GM19043 (cell line): ENCODE measurements around the gene EIF2A.

Experiments
- ATAC-seq: cut with Tn5 transposase; IDR thresholded peaks from one replicate; pipeline ENCODE4 v1.9.1; 2021; ENCODE audit warnings: low read depth; ENCODE audit not compliant: unreplicated experiment

Gene EIF2A

DNA sequence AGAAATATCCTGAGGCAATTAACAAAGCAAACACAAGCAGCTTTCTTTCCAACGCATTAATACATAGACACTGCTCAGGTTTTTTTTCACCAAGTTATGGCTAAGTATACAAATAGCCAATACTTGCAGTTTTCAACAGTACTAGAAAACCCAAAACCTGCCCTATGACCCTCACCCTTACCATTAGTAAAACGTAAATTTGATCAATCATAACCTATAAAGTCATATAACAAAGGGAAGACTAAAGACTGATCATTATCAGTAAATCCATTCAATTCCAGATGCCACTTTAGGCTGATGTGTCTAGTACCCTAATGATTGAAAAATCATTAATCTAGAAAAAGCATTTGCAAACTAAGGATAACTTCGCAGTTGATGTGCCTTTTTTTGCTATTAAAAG lies 3.5 kb upstream of the EIF2A start:
- no peak for ATAC-seq

DNA sequence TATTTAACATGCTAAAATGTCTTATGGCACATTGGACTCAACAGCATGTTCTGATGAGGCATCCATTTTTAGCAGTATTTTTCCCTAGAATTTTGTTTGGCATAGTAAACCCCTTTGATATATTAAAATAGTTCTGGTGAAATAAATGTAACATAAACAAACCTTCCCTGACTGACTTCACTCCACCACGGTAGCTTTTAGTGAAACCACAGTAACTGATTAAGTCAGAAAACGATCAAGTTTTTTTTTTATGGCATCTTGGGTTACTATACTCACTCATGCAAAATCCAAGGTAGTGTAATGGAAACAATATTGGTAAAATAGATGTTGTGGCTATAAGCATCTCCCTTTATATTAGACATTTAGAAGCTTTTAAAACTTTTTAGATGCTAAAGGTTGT lies 3.1 kb upstream of the EIF2A start:
- ATAC-seq = no peak

- ATAC-seq = no peak
Measured at GRCh38 chr3:150544041-150544440, 2.5 kb upstream of the EIF2A start.

DNA sequence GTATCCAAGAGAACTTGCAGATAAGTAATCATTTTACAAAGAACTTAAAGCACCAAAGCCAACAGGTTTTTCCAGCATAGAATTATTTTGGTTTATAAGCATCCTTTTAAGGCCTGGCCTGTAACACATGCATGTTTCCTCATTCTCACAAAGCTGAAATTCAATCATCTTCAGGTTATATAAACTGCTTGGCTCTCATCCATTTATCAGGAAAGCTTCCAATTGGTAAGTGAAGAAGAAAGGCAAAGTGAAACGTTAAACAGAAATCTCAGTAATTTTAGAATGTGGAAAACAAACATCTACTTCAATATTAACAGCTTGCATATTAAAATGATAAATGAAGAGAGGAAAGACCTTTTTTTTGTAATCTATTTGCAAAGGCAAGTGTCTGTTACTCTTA lies 1.9 kb upstream of the EIF2A start:
- ATAC-seq = no peak

GRCh38 chr3:150545419-150546225 lies 965 bp upstream of the EIF2A start:
- no peak for ATAC-seq

- ATAC-seq = no peak
Measured at GRCh38 chr3:150547045-150547741, 606 bp downstream of the EIF2A start.

DNA sequence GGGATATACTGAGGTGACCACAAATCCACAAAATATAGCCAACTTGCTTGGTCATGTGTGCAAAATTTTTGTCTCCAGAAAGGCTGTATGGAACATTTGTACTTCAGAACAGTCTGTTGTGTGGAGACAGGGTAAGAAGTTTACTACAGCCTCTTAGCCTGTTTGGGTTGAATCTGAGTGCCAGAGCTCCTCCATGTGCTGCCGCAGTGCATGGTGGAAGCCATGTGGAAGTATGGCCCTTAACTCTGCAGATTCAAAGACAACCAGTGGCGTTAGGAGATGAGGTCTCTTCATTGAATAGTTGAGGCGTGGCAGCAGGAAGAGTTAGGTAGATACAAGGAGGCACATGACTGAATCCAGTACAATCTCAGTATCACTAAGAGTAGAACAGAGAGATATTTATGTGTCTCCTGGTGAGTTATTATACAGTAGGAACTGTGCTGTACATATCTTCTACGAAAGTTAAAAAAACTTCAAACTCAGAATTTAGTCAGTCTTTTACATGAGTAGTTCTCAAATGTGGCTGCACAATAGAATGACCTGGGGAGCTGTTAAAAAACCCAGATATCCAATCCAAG lies 9.4 kb downstream of the EIF2A start:
- ATAC-seq = no peak

DNA sequence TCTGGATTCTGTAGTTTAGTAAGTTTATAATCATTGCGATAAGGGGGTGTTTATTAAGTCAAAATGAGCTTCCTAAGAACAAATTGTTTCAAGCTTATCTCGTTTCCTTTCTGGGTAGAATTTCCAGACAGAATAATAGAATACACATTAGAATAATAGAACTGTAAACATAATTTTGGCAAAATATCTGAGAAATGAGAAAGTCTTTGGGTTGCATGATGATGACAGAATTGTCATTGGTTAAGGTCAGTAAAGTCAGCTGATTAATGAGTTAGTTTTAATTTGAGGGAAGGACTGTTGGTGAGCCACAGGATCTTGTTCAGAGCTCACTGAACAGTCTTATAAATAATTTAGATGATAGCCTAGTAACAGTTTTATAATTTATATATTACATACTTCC lies 10.2 kb downstream of the EIF2A start:
- ATAC-seq = no peak

DNA sequence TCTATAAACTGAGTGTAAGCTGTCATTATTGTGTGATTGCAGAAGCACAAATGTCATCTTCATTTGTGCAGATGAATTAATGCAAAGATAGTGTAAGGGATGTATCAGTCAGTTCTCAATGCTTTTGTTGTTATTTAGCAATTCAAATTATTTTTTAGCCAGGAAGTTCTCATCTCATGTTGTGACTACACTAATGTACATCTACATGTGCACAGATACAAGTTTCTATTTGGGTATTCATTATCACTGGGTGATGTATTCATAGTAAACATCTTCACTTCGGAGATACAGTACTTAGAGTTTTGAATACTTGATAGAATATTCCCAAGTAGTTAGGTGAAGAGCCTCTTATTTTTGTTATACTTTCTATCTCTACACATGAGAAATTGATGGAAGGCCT lies 11.1 kb downstream of the EIF2A start:
- ATAC-seq = no peak

- ATAC-seq = no peak
Measured at GRCh38 chr3:150564243-150564642, 17.7 kb downstream of the EIF2A start.

- ATAC-seq = no peak
Measured at GRCh38 chr3:150567328-150567727, 20.7 kb downstream of the EIF2A start.

DNA sequence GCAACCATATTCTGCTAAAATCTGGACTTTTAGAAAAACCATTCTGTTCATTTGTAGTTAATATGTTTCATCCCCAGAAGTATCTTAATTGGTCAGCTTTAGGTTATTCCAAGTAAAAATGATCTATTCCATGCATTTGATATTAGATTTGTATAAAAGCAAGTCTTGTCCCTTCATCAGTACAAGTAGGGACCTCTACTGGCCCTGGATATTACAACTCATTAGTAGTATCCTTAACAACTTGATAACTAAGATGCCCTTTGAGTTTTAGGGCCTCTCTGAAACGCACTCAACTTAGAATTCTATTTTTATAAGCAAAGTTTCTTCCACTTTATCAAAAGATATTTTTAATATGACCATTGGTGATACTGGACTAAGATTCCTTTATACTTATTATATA lies 31.3 kb downstream of the EIF2A start:
- no peak for ATAC-seq

DNA sequence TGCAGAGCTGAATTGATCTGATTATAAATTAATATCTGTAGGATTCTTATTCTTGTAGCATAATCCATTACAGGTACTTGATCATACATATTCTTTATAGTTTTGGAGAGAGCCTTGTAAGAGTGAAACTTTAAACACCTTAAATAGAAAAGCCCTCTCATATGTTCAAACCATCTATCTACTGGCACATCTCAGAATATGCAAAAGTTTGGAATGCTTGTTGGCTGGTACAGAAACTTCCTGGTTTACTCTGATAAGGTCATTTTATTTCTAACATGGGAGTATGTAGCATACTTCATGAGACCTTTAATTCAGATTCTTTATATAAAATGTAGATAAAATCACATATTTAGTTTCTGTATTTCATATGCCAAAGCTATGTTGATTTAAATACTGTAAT lies 34.6 kb downstream of the EIF2A start:
- no peak for ATAC-seq

- peak; percentile 53 for ATAC-seq
Measured at GRCh38 chr3:150582620-150583019, 36.0 kb downstream of the EIF2A start.

- ATAC-seq = peak; percentile 59
Measured at GRCh38 chr3:150583028-150583427, 36.4 kb downstream of the EIF2A start.

GRCh38 chr3:150588027-150588830 lies 41.6 kb downstream of the EIF2A start:
- ATAC-seq = no peak

- no peak for ATAC-seq
Measured at GRCh38 chr3:150589759-150590158, 43.2 kb downstream of the EIF2A start.

DNA sequence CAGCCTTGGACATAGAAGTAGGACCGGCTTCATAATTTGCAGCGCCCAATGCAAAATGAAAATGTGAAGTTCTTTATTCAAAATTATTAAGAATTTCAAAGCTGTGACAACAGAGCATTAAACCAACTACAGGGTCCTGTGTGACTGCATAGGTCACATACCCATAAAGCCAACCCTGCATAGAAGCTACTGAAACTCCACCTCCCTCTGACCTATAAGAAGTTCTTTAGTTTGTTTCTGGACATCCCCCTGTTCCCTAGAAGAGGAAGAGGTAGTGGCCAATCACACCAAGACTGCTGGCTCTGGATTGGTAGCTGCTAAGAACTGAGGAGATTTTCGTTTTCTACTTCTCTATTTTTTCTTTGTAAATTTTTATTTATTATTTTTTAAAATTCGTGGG lies 47.6 kb downstream of the EIF2A start:
- ATAC-seq = no peak

- ATAC-seq = no peak
Measured at GRCh38 chr3:150597646-150598045, 51.1 kb downstream of the EIF2A start.

- ATAC-seq = no peak
Measured at GRCh38 chr3:150599611-150600297, 53.2 kb downstream of the EIF2A start.
